Right lobe of liver (tissue), 6 donors: ENCODE data around the gene BRK1. TPM values are rescaled to one million over a fixed set of nuclear protein-coding genes. Genes with fewer than 3 reads are reported as not detected.
A peak's percentile ranks its signal among the peaks of the same experiment; 100 is the strongest.
"Not testable (repeated sequence)": the region's sequence is repeated elsewhere in the genome, so short reads cannot be mapped to it uniquely, and the experiment has no call there.

ENCODE experiments used
- ATAC-seq, 4 donors: fragments of 200-7000 bp; cut with Tn5 transposase; one replicate each; pipeline ENCODE4 v1.9.1; 2020; ENCODE audit warnings: mild to moderate bottlenecking in 4 of 4, moderate library complexity in 4 of 4
- DNase-seq, 3 donors: peaks; one replicate each; pipeline ENCODE4 v3.0.0-alpha.2; 2020
- H3K27ac ChIP-seq, 3 donors: fragments of 200-600 bp; one replicate each; pipeline ENCODE4 v1.8.0; 2022
- H3K27me3 ChIP-seq, 2 donors: fragments of 200-600 bp; one replicate each; pipeline ENCODE4 v1.8.0; 2022
- H3K36me3 ChIP-seq, 4 donors: fragments of 200-600 bp; sonication (generic) in 1 of 4; one replicate each; pipeline versions ENCODE4 v1.5.1 to v1.8.0; 2017 to 2022; ENCODE audit warnings: control low read depth in 1 of 4
- H3K4me1 ChIP-seq, 4 donors: fragments of 200-600 bp; sonication (generic) in 1 of 4; one replicate each; pipeline versions ENCODE4 v1.5.1 to v1.8.0; 2017 to 2022; ENCODE audit warnings: control low read depth in 1 of 4
- H3K4me3 ChIP-seq, 3 donors: fragments of 200-600 bp; one replicate each; pipeline ENCODE4 v1.8.0; 2022
- H3K9me3 ChIP-seq, 4 donors: fragments of 200-600 bp; sonication (generic) in 1 of 4; one replicate each; pipeline versions ENCODE4 v1.5.1 to v1.8.0; 2017 to 2022; ENCODE audit warnings: control low read depth in 1 of 4
- POLR2A ChIP-seq: fragments of 450-650 bp; IDR thresholded peaks from one replicate; pipeline ENCODE4 v1.6.1; 2017; ENCODE audit warnings: antibody characterized with exemption, mild to moderate bottlenecking
- WGBS: methylation state at CpG from one replicate; pipeline ENCODE4 v1.1.6; 2018; ENCODE audit warnings: low coverage, low lambda C conversion rate; ENCODE audit not compliant: insufficient coverage; ENCODE audit errors: missing lambda C conversion rate; 5-methylcytosine and 5-hydroxymethylcytosine counted together
- intact Hi-C, 2 donors: fragments of 100-400 bp; cut with DNase I; formaldehyde crosslinking; loops; one replicate each; pipeline versions ENCODE4 v1.11.2 to v1.14.1; 2022
- total RNA-seq, 6 experiments: library from RNA; depleted of rRNA in 2 of 6; stranded (reverse); fragments of >200 nt in 2 of 6; fragmentation: NEBNext Ultra II Directional in 3 of 6; extraction: Animal tissue kit (Norgen Biotek cat#: 25700) in 3 of 6; gene quantifications; one replicate each; pipeline versions ENCODE4 v1.1.0 to v1.2.4, GENCODE V29; 2016 to 2023
- TF ChIP-seq, protein P1 (sequence below), 4 donors: fragments of 200-600 bp in 3 of 4; fragments of 450-650 bp in 1 of 4; IDR thresholded peaks; one replicate each; pipeline versions ENCODE4 v1.5.1 to v1.8.0; 2016 to 2022; ENCODE audit warnings: antibody characterized with exemption in 4 of 4, mild to moderate bottlenecking in 2 of 4
- donor health status: DM: no; HTN: yes; CAD: no.
- donor health status: DM: no; HTN: no; CAD: no.
- donor health status: DM: no; HTN: no; CAD: no.
- donor health status: DM: no; HTN: yes; CAD: no.
- donor health status: DM: no; HTN: yes; CAD: no.

BRK1 gene
- total RNA-seq, 6 experiments from 2014 or later: 41.2 to 55.3 (median 42.7) TPM

GRCh38 chr3:10162185-10162584, 46.7 kb downstream of the BRK1 start:
- Histone ChIP-seq H3K9me3 (no peaks in the 10 kb centered on the region), H3K36me3 (no peaks in the 10 kb centered on the region), H3K27me3 (no peaks in the 10 kb centered on the region), H3K4me3 (no peak overlapping the region), H3K27ac (no peak overlapping the region), H3K4me1 (peaks cover 0 to 8% (median 0%) of the 10 kb centered on the region in 4 donors)
- WGBS: 82% methylated on average over 6 of the region's 6 CpGs
- no peak for ATAC-seq
- intact Hi-C loops: no loop called here
- DNase-seq: no peak
- TF ChIP-seq, protein P1, sequence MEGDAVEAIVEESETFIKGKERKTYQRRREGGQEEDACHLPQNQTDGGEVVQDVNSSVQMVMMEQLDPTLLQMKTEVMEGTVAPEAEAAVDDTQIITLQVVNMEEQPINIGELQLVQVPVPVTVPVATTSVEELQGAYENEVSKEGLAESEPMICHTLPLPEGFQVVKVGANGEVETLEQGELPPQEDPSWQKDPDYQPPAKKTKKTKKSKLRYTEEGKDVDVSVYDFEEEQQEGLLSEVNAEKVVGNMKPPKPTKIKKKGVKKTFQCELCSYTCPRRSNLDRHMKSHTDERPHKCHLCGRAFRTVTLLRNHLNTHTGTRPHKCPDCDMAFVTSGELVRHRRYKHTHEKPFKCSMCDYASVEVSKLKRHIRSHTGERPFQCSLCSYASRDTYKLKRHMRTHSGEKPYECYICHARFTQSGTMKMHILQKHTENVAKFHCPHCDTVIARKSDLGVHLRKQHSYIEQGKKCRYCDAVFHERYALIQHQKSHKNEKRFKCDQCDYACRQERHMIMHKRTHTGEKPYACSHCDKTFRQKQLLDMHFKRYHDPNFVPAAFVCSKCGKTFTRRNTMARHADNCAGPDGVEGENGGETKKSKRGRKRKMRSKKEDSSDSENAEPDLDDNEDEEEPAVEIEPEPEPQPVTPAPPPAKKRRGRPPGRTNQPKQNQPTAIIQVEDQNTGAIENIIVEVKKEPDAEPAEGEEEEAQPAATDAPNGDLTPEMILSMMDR (IDR thresholded peaks at IDR 0.05): no peak
- no peak for TF ChIP-seq POLR2A

DNA sequence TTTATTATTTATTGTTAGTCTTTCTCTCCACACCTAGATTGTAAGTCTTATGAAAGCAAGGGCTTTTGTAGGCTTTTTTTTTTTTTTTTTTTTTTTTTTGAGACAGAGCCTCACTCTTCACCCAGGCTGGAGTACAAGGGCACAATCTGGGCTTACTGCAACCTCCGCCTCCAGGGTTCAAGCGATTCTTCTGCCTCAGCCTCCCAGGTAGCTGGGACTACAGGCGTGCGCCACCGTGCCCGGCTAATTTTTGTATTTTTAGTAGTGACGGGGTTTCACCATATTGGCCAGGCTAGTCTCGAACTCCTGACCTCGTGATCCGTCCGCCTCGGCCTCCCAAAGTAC, 48.7 kb downstream of the BRK1 start:
- H3K27ac ChIP-seq, intact Hi-C loops, DNase-seq, H3K27me3 ChIP-seq, H3K9me3 ChIP-seq, H3K36me3 ChIP-seq, H3K4me1 ChIP-seq, ATAC-seq: not testable (repeated sequence)
- WGBS: 23% methylated on average over 4 of the region's 12 CpGs
- peak overlapping the region in 2 of 3 donors; percentile 65 to 99 for H3K4me3 ChIP-seq

- WGBS: 6% methylated on average over 6 of the region's 76 CpGs
- Histone ChIP-seq H3K36me3 (no peaks in the 10 kb centered on the region), H3K27me3 (no peaks in the 10 kb centered on the region), H3K4me3 (peak within 1 kb of the TSS; percentile 65 to 99 (median 99)), H3K27ac (peak within 1 kb of the TSS; percentile 24 to 89 (median 83)), H3K4me1 (peaks cover 0 to 8% (median 0%) of the 10 kb centered on the region in 4 donors), H3K9me3 (no peaks in the 10 kb centered on the region)
- TF ChIP-seq, protein P1 (IDR thresholded peaks at IDR 0.05): peak; percentile 87 to 98 (median 94)
- peak; percentile 88 for TF ChIP-seq POLR2A
- intact Hi-C loops: no loop called here
- ATAC-seq (peak; percentile 92 to 97 (median 94)), DNase-seq (peak; percentile 87 to 89 (median 89))
These were observed 49.3 kb downstream of the BRK1 start, which contains the start of gene IRAK2 for GRCh38 chr3:10164546-10165393. IRAK2 (plus strand) TSS chr3:10164919; CDS start chr3:10164955, 36 bp downstream.

DNA sequence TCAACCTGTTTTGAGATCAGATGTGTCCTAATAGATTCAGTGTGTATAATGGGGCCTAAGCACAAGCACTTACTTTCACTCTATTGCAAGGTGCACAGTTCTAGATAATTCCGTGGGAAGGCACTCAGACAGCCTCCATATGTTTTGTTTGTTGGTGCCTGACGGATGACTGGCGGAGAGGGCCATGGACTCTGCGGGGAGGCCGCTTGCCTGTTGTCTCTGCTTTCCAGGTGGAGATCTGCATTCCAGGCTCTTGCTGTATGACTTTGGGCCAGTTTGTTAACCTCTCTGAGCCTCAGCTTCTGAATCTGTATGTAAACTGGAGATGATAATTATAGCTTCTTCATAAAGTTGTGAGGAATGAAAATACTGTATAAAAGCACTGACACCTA, 50.7 kb downstream of the BRK1 start:
- WGBS: 94% methylated on average over 5 of the region's 5 CpGs
- TF ChIP-seq POLR2A: no peak
- TF ChIP-seq, protein P1 (IDR thresholded peaks at IDR 0.05): no peak
- ATAC-seq (no peak), DNase-seq (no peak)
- intact Hi-C loops: no loop called here
- Histone ChIP-seq H3K27ac (no peak overlapping the region), H3K4me1 (peaks cover 0 to 8% (median 0%) of the 10 kb centered on the region in 4 donors), H3K9me3 (no peaks in the 10 kb centered on the region), H3K27me3 (no peaks in the 10 kb centered on the region), H3K4me3 (peak overlapping the region in 1 of 3 donors; percentile 99), H3K36me3 (no peaks in the 10 kb centered on the region)

GRCh38 chr3:10169000-10169496, 53.6 kb downstream of the BRK1 start:
- H3K36me3 ChIP-seq: no peaks in the 10 kb centered on the region
- H3K4me1 ChIP-seq: peaks cover 0 to 19% (median 4%) of the 10 kb centered on the region in 4 donors
- no peaks in the 10 kb centered on the region for H3K9me3 ChIP-seq
- H3K27me3 ChIP-seq: no peaks in the 10 kb centered on the region
- H3K27ac ChIP-seq: no peak overlapping the region
- ATAC-seq (no peak), DNase-seq (no peak)
- whole genome bisulfite sequencing: 80% methylated on average over 8 of the region's 8 CpGs
- intact Hi-C loops: no loop called here
- TF ChIP-seq, protein P1 (IDR thresholded peaks at IDR 0.05): peak in 2 of 4 donors; percentile 8 to 16
- TF ChIP-seq POLR2A: no peak
- H3K4me3 ChIP-seq: no peak overlapping the region
